NT2/D1 (cell line): ENCODE measurements around the gene SLC19A2.

Experiments used
- SUZ12 ChIP-seq: IDR thresholded peaks from 2 replicates; pipeline ENCODE4 v1.6.1; 2011; ENCODE audit not compliant: insufficient read length, insufficient read depth; ENCODE audit errors: extremely low read depth
- YY1 ChIP-seq: IDR thresholded peaks from 2 replicates; pipeline ENCODE4 v1.6.1; 2011; ENCODE audit not compliant: insufficient read length, insufficient read depth
- ZNF274 ChIP-seq: IDR thresholded peaks from 2 replicates; pipeline ENCODE4 v1.6.1; 2011; ENCODE audit warnings: mild to moderate bottlenecking, low read depth, low read length

DNA sequence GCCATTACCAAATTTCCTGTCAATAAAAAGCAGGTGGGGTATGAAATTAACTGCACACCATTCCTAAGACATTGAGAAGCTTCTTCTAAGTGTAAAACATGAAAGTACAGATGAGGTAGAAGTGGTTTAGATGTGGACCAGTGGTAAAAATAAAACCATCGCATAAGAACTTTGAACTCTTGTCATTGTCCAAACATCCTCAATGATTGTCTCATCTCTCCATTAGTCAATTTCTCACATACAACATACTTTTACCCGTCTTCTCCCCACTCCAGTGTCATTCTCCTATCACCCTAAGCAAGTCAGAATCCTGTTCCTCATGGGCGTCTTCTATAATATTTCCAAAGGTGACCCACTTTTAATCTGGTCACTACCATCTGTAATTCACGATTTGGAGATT lies 24.3 kb upstream of the SLC19A2 start:
- TF ChIP-seq ZNF274, result no peak
- TF ChIP-seq YY1, result no peak
- no peak for TF ChIP-seq SUZ12
